WERI-Rb-1 (cell line): ENCODE measurements around the gene CRMP1.

Experiments used
- DNase-seq: peaks from one replicate; pipeline ENCODE4 v3.0.0-alpha.2; 2020
- H3K27ac ChIP-seq: fragments of 250-450 bp; sonication (Bioruptor Pico); 2 replicates; pipeline ENCODE4 v1.5.1; 2020; ENCODE audit warnings: mild to moderate bottlenecking, moderate library complexity
- H3K27me3 ChIP-seq: fragments of 250-450 bp; sonication (Bioruptor Pico); 2 replicates; pipeline ENCODE4 v1.5.1; 2021; ENCODE audit warnings: mild to moderate bottlenecking, low read depth, moderate library complexity; ENCODE audit not compliant: insufficient read depth, severe bottlenecking
- H3K36me3 ChIP-seq: fragments of 250-450 bp; sonication (Bioruptor Pico); 2 replicates; pipeline ENCODE4 v1.5.1; 2020; ENCODE audit warnings: mild to moderate bottlenecking, moderate library complexity
- H3K4me3 ChIP-seq: 2 replicates; pipeline ENCODE4 v1.5.1; 2011; ENCODE audit warnings: low read depth, mild to moderate bottlenecking, control low read depth, low read length
- H3K9me3 ChIP-seq: fragments of 250-450 bp; sonication (Bioruptor Pico); 2 replicates; pipeline ENCODE4 v1.5.1; 2021; ENCODE audit warnings: mild to moderate bottlenecking, moderate library complexity; ENCODE audit not compliant: severe bottlenecking
- CTCF ChIP-seq: IDR thresholded peaks from 2 replicates; pipeline ENCODE4 v1.5.1; 2011; ENCODE audit warnings: low read depth, mild to moderate bottlenecking, control low read depth, inconsistent platforms, low read length

The CRMP1 gene

GRCh38 chr4:5932035-5932568 lies 39.2 kb upstream of the CRMP1 start:
- H3K36me3 ChIP-seq, result no peaks in the 10 kb centered on the region
- DNase-seq, result no peak
- H3K27me3 ChIP-seq, result no peaks in the 10 kb centered on the region
- TF ChIP-seq CTCF, result no peak
- no peak overlapping the region for H3K4me3 ChIP-seq
- no peak overlapping the region for H3K27ac ChIP-seq
- no peaks in the 10 kb centered on the region for H3K9me3 ChIP-seq

- Histone ChIP-seq H3K9me3 (no peaks in the 10 kb centered on the region), H3K4me3 (no peak overlapping the region), H3K36me3 (no peaks in the 10 kb centered on the region), H3K27ac (no peak overlapping the region), H3K27me3 (no peaks in the 10 kb centered on the region)
- no peak for TF ChIP-seq CTCF
- no peak for DNase-seq
Measured at GRCh38 chr4:5931526-5931925, 38.6 kb upstream of the CRMP1 start.

- Histone ChIP-seq H3K9me3 (no peaks in the 10 kb centered on the region), H3K27me3 (no peaks in the 10 kb centered on the region), H3K27ac (no peak overlapping the region), H3K36me3 (no peaks in the 10 kb centered on the region), H3K4me3 (no peak overlapping the region)
- no peak for TF ChIP-seq CTCF
- DNase-seq, result no peak
Measured at GRCh38 chr4:5930876-5931275, 38.0 kb upstream of the CRMP1 start.

- H3K27ac ChIP-seq, result no peak overlapping the region
- no peak overlapping the region for H3K4me3 ChIP-seq
- no peaks in the 10 kb centered on the region for H3K9me3 ChIP-seq
- H3K27me3 ChIP-seq, result no peaks in the 10 kb centered on the region
- no peak for DNase-seq
- H3K36me3 ChIP-seq, result no peaks in the 10 kb centered on the region
- no peak for TF ChIP-seq CTCF
Measured at GRCh38 chr4:5930456-5930855, 37.6 kb upstream of the CRMP1 start.

- no peaks in the 10 kb centered on the region for H3K36me3 ChIP-seq
- DNase-seq, result no peak
- no peak overlapping the region for H3K4me3 ChIP-seq
- no peak overlapping the region for H3K27ac ChIP-seq
- H3K9me3 ChIP-seq, result no peaks in the 10 kb centered on the region
- H3K27me3 ChIP-seq, result no peaks in the 10 kb centered on the region
- no peak for TF ChIP-seq CTCF
Measured at GRCh38 chr4:5928844-5929420, 36.0 kb upstream of the CRMP1 start.

GRCh38 chr4:5928274-5928673 lies 35.4 kb upstream of the CRMP1 start:
- no peak for TF ChIP-seq CTCF
- H3K27me3 ChIP-seq, result no peaks in the 10 kb centered on the region
- H3K4me3 ChIP-seq, result no peak overlapping the region
- no peak for DNase-seq
- no peaks in the 10 kb centered on the region for H3K36me3 ChIP-seq
- no peak overlapping the region for H3K27ac ChIP-seq
- H3K9me3 ChIP-seq, result no peaks in the 10 kb centered on the region
